SK-N-SH (cell line): ENCODE measurements around the gene RPS6KA1.

Experiments
- NFIC ChIP-seq: IDR thresholded peaks from 2 replicates; pipeline ENCODE4 v1.4.0; 2012; ENCODE audit warnings: borderline replicate concordance
- POLR2AphosphoS5 ChIP-seq: IDR thresholded peaks from 2 replicates; pipeline ENCODE4 v1.6.1; 2012; ENCODE audit warnings: low read depth, low read length
- RFX5 ChIP-seq: IDR thresholded peaks from 2 replicates; pipeline ENCODE4 v1.6.1; 2012; ENCODE audit warnings: mild to moderate bottlenecking, improper control_type of control experiment, low read length
- TAF1 ChIP-seq: IDR thresholded peaks from 2 replicates; pipeline ENCODE4 v1.6.1; 2012; ENCODE audit warnings: low read depth, mild to moderate bottlenecking, low read length, moderate library complexity, borderline replicate concordance
- YY1 ChIP-seq: IDR thresholded peaks from 2 replicates; pipeline ENCODE4 v1.4.0; 2012; ENCODE audit warnings: low read depth, mild to moderate bottlenecking
- TF ChIP-seq, protein P1 (sequence below): fragments of 200-600 bp; sonication (generic); IDR thresholded peaks from 2 replicates; pipeline ENCODE4 v1.6.1; 2017; ENCODE audit warnings: antibody characterized with exemption, mild to moderate bottlenecking, moderate library complexity
- TF ChIP-seq, protein P2 (sequence below): IDR thresholded peaks from 2 replicates; pipeline ENCODE4 v1.4.0; 2012; ENCODE audit warnings: low read depth, borderline replicate concordance
- TF ChIP-seq, protein P3 (sequence below): IDR thresholded peaks from 2 replicates; pipeline ENCODE4 v1.4.0; 2012; ENCODE audit warnings: low read depth
- TF ChIP-seq, protein P4 (sequence below): IDR thresholded peaks from 2 replicates; pipeline ENCODE4 v1.6.1; 2012; ENCODE audit warnings: mild to moderate bottlenecking, low read depth, low read length, moderate library complexity

DNA sequence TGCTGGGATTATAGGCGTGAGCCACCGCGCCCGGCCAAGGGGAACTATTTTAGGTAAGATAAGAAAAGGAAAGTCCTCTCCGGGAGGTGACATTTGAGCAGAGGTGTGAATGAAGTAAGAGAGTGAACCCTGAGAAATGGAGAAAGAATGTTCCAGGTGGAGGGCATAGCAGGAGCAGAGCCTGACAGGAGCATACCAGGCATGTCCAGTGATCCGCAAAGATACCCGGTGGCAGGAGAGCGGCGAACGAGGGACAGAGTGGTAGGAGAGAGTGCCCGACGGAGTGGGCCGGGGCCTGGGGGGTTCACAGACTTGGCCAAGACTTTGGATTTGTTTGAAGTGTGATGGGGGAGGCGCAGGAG, 7.9 kb upstream of the RPS6KA1 start:
- TF ChIP-seq, protein P1, sequence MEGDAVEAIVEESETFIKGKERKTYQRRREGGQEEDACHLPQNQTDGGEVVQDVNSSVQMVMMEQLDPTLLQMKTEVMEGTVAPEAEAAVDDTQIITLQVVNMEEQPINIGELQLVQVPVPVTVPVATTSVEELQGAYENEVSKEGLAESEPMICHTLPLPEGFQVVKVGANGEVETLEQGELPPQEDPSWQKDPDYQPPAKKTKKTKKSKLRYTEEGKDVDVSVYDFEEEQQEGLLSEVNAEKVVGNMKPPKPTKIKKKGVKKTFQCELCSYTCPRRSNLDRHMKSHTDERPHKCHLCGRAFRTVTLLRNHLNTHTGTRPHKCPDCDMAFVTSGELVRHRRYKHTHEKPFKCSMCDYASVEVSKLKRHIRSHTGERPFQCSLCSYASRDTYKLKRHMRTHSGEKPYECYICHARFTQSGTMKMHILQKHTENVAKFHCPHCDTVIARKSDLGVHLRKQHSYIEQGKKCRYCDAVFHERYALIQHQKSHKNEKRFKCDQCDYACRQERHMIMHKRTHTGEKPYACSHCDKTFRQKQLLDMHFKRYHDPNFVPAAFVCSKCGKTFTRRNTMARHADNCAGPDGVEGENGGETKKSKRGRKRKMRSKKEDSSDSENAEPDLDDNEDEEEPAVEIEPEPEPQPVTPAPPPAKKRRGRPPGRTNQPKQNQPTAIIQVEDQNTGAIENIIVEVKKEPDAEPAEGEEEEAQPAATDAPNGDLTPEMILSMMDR, result no peak
- TF ChIP-seq, protein P2, sequence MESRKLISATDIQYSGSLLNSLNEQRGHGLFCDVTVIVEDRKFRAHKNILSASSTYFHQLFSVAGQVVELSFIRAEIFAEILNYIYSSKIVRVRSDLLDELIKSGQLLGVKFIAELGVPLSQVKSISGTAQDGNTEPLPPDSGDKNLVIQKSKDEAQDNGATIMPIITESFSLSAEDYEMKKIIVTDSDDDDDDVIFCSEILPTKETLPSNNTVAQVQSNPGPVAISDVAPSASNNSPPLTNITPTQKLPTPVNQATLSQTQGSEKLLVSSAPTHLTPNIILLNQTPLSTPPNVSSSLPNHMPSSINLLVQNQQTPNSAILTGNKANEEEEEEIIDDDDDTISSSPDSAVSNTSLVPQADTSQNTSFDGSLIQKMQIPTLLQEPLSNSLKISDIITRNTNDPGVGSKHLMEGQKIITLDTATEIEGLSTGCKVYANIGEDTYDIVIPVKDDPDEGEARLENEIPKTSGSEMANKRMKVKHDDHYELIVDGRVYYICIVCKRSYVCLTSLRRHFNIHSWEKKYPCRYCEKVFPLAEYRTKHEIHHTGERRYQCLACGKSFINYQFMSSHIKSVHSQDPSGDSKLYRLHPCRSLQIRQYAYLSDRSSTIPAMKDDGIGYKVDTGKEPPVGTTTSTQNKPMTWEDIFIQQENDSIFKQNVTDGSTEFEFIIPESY, result no peak
- TF ChIP-seq TAF1 (no peak), RFX5 (no peak), POLR2AphosphoS5 (no peak), YY1 (no peak), NFIC (no peak)
- TF ChIP-seq, protein P3, sequence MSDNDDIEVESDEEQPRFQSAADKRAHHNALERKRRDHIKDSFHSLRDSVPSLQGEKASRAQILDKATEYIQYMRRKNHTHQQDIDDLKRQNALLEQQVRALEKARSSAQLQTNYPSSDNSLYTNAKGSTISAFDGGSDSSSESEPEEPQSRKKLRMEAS, result no peak
- TF ChIP-seq, protein P4, sequence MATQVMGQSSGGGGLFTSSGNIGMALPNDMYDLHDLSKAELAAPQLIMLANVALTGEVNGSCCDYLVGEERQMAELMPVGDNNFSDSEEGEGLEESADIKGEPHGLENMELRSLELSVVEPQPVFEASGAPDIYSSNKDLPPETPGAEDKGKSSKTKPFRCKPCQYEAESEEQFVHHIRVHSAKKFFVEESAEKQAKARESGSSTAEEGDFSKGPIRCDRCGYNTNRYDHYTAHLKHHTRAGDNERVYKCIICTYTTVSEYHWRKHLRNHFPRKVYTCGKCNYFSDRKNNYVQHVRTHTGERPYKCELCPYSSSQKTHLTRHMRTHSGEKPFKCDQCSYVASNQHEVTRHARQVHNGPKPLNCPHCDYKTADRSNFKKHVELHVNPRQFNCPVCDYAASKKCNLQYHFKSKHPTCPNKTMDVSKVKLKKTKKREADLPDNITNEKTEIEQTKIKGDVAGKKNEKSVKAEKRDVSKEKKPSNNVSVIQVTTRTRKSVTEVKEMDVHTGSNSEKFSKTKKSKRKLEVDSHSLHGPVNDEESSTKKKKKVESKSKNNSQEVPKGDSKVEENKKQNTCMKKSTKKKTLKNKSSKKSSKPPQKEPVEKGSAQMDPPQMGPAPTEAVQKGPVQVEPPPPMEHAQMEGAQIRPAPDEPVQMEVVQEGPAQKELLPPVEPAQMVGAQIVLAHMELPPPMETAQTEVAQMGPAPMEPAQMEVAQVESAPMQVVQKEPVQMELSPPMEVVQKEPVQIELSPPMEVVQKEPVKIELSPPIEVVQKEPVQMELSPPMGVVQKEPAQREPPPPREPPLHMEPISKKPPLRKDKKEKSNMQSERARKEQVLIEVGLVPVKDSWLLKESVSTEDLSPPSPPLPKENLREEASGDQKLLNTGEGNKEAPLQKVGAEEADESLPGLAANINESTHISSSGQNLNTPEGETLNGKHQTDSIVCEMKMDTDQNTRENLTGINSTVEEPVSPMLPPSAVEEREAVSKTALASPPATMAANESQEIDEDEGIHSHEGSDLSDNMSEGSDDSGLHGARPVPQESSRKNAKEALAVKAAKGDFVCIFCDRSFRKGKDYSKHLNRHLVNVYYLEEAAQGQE, result no peak
